Putamen (tissue), 1 donor: ENCODE results near the gene SERPINA5.
A peak's percentile ranks its signal among the peaks of the same experiment; 100 is the strongest.
"Not testable (repeated sequence)": the region's sequence is repeated elsewhere in the genome, so short reads cannot be mapped to it uniquely, and the experiment has no call there.

Experiments used
- DNase-seq: peaks from one replicate; pipeline ENCODE4 v3.0.0-alpha.2; 2016; ENCODE audit warnings: low spot score

SERPINA5 gene

GRCh38 chr14:94621358-94622134, 40.3 kb downstream of the SERPINA5 start:
- no peak for DNase-seq

- DNase-seq, result no peak
Observed at GRCh38 chr14:94622653-94623421, 41.6 kb downstream of the SERPINA5 start.

- DNase-seq, result no peak
Observed at GRCh38 chr14:94623422-94623809, 42.2 kb downstream of the SERPINA5 start.

GRCh38 chr14:94623856-94624499, 42.8 kb downstream of the SERPINA5 start:
- DNase-seq, result no peak

- DNase-seq, result no peak
Observed at GRCh38 chr14:94624537-94625352, 43.5 kb downstream of the SERPINA5 start.

GRCh38 chr14:94625353-94625635, 44.1 kb downstream of the SERPINA5 start:
- no peak for DNase-seq

- no peak for DNase-seq
Observed at GRCh38 chr14:94628578-94628977, 47.4 kb downstream of the SERPINA5 start.

- DNase-seq, result no peak
Observed at GRCh38 chr14:94630396-94630795, 49.2 kb downstream of the SERPINA5 start.

GRCh38 chr14:94631050-94631449, 49.8 kb downstream of the SERPINA5 start:
- no peak for DNase-seq

- DNase-seq, result no peak
Observed at GRCh38 chr14:94631536-94632304, 50.5 kb downstream of the SERPINA5 start.

- no peak for DNase-seq
Observed at GRCh38 chr14:94632305-94632590, 51.0 kb downstream of the SERPINA5 start.

GRCh38 chr14:94633121-94633520, 51.9 kb downstream of the SERPINA5 start:
- no peak for DNase-seq

GRCh38 chr14:94635154-94635553, 53.9 kb downstream of the SERPINA5 start:
- no peak for DNase-seq

GRCh38 chr14:94636744-94637412, 55.7 kb downstream of the SERPINA5 start:
- no peak for DNase-seq

GRCh38 chr14:94637814-94638213, 56.6 kb downstream of the SERPINA5 start:
- not testable (repeated sequence) for DNase-seq

GRCh38 chr14:94638339-94638738, 57.1 kb downstream of the SERPINA5 start:
- DNase-seq, result peak; percentile 5

- no peak for DNase-seq
Observed at GRCh38 chr14:94638961-94639817, 58.0 kb downstream of the SERPINA5 start.

GRCh38 chr14:94640721-94641631, 59.8 kb downstream of the SERPINA5 start:
- DNase-seq, result no peak

- DNase-seq, result no peak
Observed at GRCh38 chr14:94641632-94641955, 60.4 kb downstream of the SERPINA5 start.
